SKM-1 treated with dmso at 0.1 percent for 144 hours (cell line): ENCODE measurements around the gene ZNF74.

Experiments used
- DNase-seq: peaks from one replicate; lab custom pipeline; 2025; ENCODE audit not compliant: unreplicated experiment; lab: John Stamatoyannopoulos, UW

The ZNF74 gene

GRCh38 chr22:20418211-20418788, 24.3 kb downstream of the ZNF74 start:
- DNase-seq, result peak; percentile 45

GRCh38 chr22:20419664-20419951, 25.7 kb downstream of the ZNF74 start:
- DNase-seq, result no peak

GRCh38 chr22:20420157-20420842, 26.3 kb downstream of the ZNF74 start:
- no peak for DNase-seq

GRCh38 chr22:20421507-20421874, 27.5 kb downstream of the ZNF74 start:
- DNase-seq, result no peak

- DNase-seq, result no peak
Measured at GRCh38 chr22:20422271-20423007, 28.5 kb downstream of the ZNF74 start.

- no peak for DNase-seq
Measured at GRCh38 chr22:20423008-20423905, 29.3 kb downstream of the ZNF74 start.

GRCh38 chr22:20423906-20424551, 30.1 kb downstream of the ZNF74 start:
- no peak for DNase-seq

- DNase-seq, result no peak
Measured at GRCh38 chr22:20424568-20424931, 30.6 kb downstream of the ZNF74 start.

GRCh38 chr22:20424932-20425565, 31.1 kb downstream of the ZNF74 start:
- DNase-seq, result no peak

GRCh38 chr22:20425566-20426258, 31.8 kb downstream of the ZNF74 start:
- DNase-seq, result no peak

GRCh38 chr22:20426259-20426615, 32.3 kb downstream of the ZNF74 start:
- no peak for DNase-seq

GRCh38 chr22:20427104-20427944, 33.4 kb downstream of the ZNF74 start:
- DNase-seq, result no peak

GRCh38 chr22:20427945-20428417, 34.0 kb downstream of the ZNF74 start:
- no peak for DNase-seq

- no peak for DNase-seq
Measured at GRCh38 chr22:20428496-20429253, 34.7 kb downstream of the ZNF74 start.

GRCh38 chr22:20429254-20430100, 35.5 kb downstream of the ZNF74 start:
- DNase-seq, result no peak

- DNase-seq, result no peak
Measured at GRCh38 chr22:20430101-20430719, 36.3 kb downstream of the ZNF74 start.
